GM21528 (cell line): Measurements from ENCODE around the gene MKLN1.
"Not testable (repeated sequence)": the region's sequence is repeated elsewhere in the genome, so short reads cannot be mapped to it uniquely, and the experiment has no call there.

Source experiments
- ATAC-seq: cut with Tn5 transposase; IDR thresholded peaks from one replicate; pipeline ENCODE4 v1.9.1; 2021; ENCODE audit warnings: mild to moderate bottlenecking, moderate library complexity; ENCODE audit not compliant: unreplicated experiment, low FRiP score

MKLN1 gene

GRCh38 chr7:131497454-131497853 lies 169.8 kb downstream of the MKLN1 start:
- no peak for ATAC-seq

GRCh38 chr7:131498237-131498885 lies 170.7 kb downstream of the MKLN1 start:
- no peak for ATAC-seq

GRCh38 chr7:131499801-131500200 lies 172.1 kb downstream of the MKLN1 start:
- ATAC-seq = no peak

- no peak for ATAC-seq
Measured at GRCh38 chr7:131500357-131500756, 172.7 kb downstream of the MKLN1 start.

- ATAC-seq = peak; percentile 65
Measured at GRCh38 chr7:131501422-131501821, 173.7 kb downstream of the MKLN1 start.

GRCh38 chr7:131501930-131502685 lies 174.4 kb downstream of the MKLN1 start:
- no peak for ATAC-seq

- no peak for ATAC-seq
Measured at GRCh38 chr7:131502810-131503508, 175.3 kb downstream of the MKLN1 start.

- no peak for ATAC-seq
Measured at GRCh38 chr7:131503639-131504038, 176.0 kb downstream of the MKLN1 start.

- ATAC-seq = no peak
Measured at GRCh38 chr7:131504157-131504899, 176.7 kb downstream of the MKLN1 start.

GRCh38 chr7:131505037-131505620 lies 177.5 kb downstream of the MKLN1 start:
- ATAC-seq = not testable (repeated sequence)

- no peak for ATAC-seq
Measured at GRCh38 chr7:131505636-131506557, 178.2 kb downstream of the MKLN1 start.

- no peak for ATAC-seq
Measured at GRCh38 chr7:131506597-131506996, 178.9 kb downstream of the MKLN1 start.

GRCh38 chr7:131507592-131508331 lies 180.1 kb downstream of the MKLN1 start:
- no peak for ATAC-seq

GRCh38 chr7:131508754-131509486 lies 181.2 kb downstream of the MKLN1 start:
- no peak for ATAC-seq

- ATAC-seq = no peak
Measured at GRCh38 chr7:131509781-131510180, 182.1 kb downstream of the MKLN1 start.

- no peak for ATAC-seq
Measured at GRCh38 chr7:131511071-131511470, 183.4 kb downstream of the MKLN1 start.

GRCh38 chr7:131511774-131512535 lies 184.3 kb downstream of the MKLN1 start:
- ATAC-seq = no peak
